ENCODE data around the gene DOK6.
"Not testable (repeated sequence)": the region's sequence is repeated elsewhere in the genome, so short reads cannot be mapped to it uniquely, and the experiment has no call there.

The DOK6 gene

GRCh38 chr18:69871363-69871762 is 470.7 kb downstream of the DOK6 start:
- Histone ChIP-seq H3K9me3 (ENCODE audit: low read length) (no peaks in the 10 kb centered on the region), H3K4me3 (ENCODE audit: low read length) (no peak overlapping the region), H2AFZ (ENCODE audit: low read depth, low read length) (no peak overlapping the region), H3K36me3 (ENCODE audit: insufficient read depth, low read length) (no peaks in the 10 kb centered on the region), H3K27me3 (ENCODE audit: insufficient read depth, low read length) (no peaks in the 10 kb centered on the region), H3K4me1 (ENCODE audit: insufficient read depth, low read length) (peaks cover 22% of the 10 kb centered on the region)

GRCh38 chr18:69872661-69873060 is 472.0 kb downstream of the DOK6 start:
- Histone ChIP-seq H3K36me3 (ENCODE audit: insufficient read depth, low read length) (no peaks in the 10 kb centered on the region), H3K4me3 (ENCODE audit: low read length) (no peak overlapping the region), H3K4me1 (ENCODE audit: insufficient read depth, low read length) (peaks cover 22% of the 10 kb centered on the region), H3K9me3 (ENCODE audit: low read length) (no peaks in the 10 kb centered on the region), H3K27me3 (ENCODE audit: insufficient read depth, low read length) (no peaks in the 10 kb centered on the region), H2AFZ (ENCODE audit: low read depth, low read length) (peak overlapping the region; percentile 10)

GRCh38 chr18:69874058-69874457 is 473.4 kb downstream of the DOK6 start:
- Histone ChIP-seq H3K4me3 (ENCODE audit: low read length) (no peak overlapping the region), H2AFZ (ENCODE audit: low read depth, low read length) (no peak overlapping the region), H3K9me3 (ENCODE audit: low read length) (no peaks in the 10 kb centered on the region), H3K4me1 (ENCODE audit: insufficient read depth, low read length) (peaks cover 33% of the 10 kb centered on the region), H3K27me3 (ENCODE audit: insufficient read depth, low read length) (no peaks in the 10 kb centered on the region), H3K36me3 (ENCODE audit: insufficient read depth, low read length) (no peaks in the 10 kb centered on the region)

- Histone ChIP-seq H3K36me3 (ENCODE audit: insufficient read depth, low read length) (no peaks in the 10 kb centered on the region), H3K9me3 (ENCODE audit: low read length) (no peaks in the 10 kb centered on the region), H3K27me3 (ENCODE audit: insufficient read depth, low read length) (no peaks in the 10 kb centered on the region), H3K4me3 (ENCODE audit: low read length) (no peak overlapping the region), H3K4me1 (ENCODE audit: insufficient read depth, low read length) (peaks cover 24% of the 10 kb centered on the region), H2AFZ (ENCODE audit: low read depth, low read length) (no peak overlapping the region)
Measured at GRCh38 chr18:69876490-69876889, 475.8 kb downstream of the DOK6 start.

GRCh38 chr18:69878213-69878933 is 477.7 kb downstream of the DOK6 start:
- H3K4me3 ChIP-seq (ENCODE audit: low read length): no peak overlapping the region
- peaks cover 18% of the 10 kb centered on the region for H3K4me1 ChIP-seq (ENCODE audit: insufficient read depth, low read length)
- no peaks in the 10 kb centered on the region for H3K27me3 ChIP-seq (ENCODE audit: insufficient read depth, low read length)
- H3K36me3 ChIP-seq (ENCODE audit: insufficient read depth, low read length): no peaks in the 10 kb centered on the region
- no peaks in the 10 kb centered on the region for H3K9me3 ChIP-seq (ENCODE audit: low read length)
- H2AFZ ChIP-seq (ENCODE audit: low read depth, low read length): peak overlapping the region; percentile 31

- not testable (repeated sequence) for H3K36me3 ChIP-seq (ENCODE audit: insufficient read depth, low read length); H2AFZ ChIP-seq (ENCODE audit: low read depth, low read length); H3K9me3 ChIP-seq (ENCODE audit: low read length); H3K27me3 ChIP-seq (ENCODE audit: insufficient read depth, low read length); H3K4me3 ChIP-seq (ENCODE audit: low read length)
- peaks cover 16% of the 10 kb centered on the region for H3K4me1 ChIP-seq (ENCODE audit: insufficient read depth, low read length)
Measured at GRCh38 chr18:69879051-69879450, 478.4 kb downstream of the DOK6 start.

GRCh38 chr18:69880083-69880482 is 479.4 kb downstream of the DOK6 start:
- Histone ChIP-seq H3K27me3 (ENCODE audit: insufficient read depth, low read length) (no peaks in the 10 kb centered on the region), H3K4me1 (ENCODE audit: insufficient read depth, low read length) (peaks cover 13% of the 10 kb centered on the region), H2AFZ (ENCODE audit: low read depth, low read length) (no peak overlapping the region), H3K9me3 (ENCODE audit: low read length) (no peaks in the 10 kb centered on the region), H3K36me3 (ENCODE audit: insufficient read depth, low read length) (no peaks in the 10 kb centered on the region), H3K4me3 (ENCODE audit: low read length) (no peak overlapping the region)

- no peak overlapping the region for H2AFZ ChIP-seq (ENCODE audit: low read depth, low read length)
- no peaks in the 10 kb centered on the region for H3K36me3 ChIP-seq (ENCODE audit: insufficient read depth, low read length)
- H3K4me1 ChIP-seq (ENCODE audit: insufficient read depth, low read length): peaks cover 11% of the 10 kb centered on the region
- no peaks in the 10 kb centered on the region for H3K27me3 ChIP-seq (ENCODE audit: insufficient read depth, low read length)
- no peak overlapping the region for H3K4me3 ChIP-seq (ENCODE audit: low read length)
- no peaks in the 10 kb centered on the region for H3K9me3 ChIP-seq (ENCODE audit: low read length)
Measured at GRCh38 chr18:69882965-69883668, 482.4 kb downstream of the DOK6 start.

GRCh38 chr18:69883781-69884180 is 483.1 kb downstream of the DOK6 start:
- H3K4me1 ChIP-seq (ENCODE audit: insufficient read depth, low read length): peaks cover 5% of the 10 kb centered on the region
- no peaks in the 10 kb centered on the region for H3K36me3 ChIP-seq (ENCODE audit: insufficient read depth, low read length)
- no peak overlapping the region for H3K4me3 ChIP-seq (ENCODE audit: low read length)
- H3K27me3 ChIP-seq (ENCODE audit: insufficient read depth, low read length): no peaks in the 10 kb centered on the region
- no peak overlapping the region for H2AFZ ChIP-seq (ENCODE audit: low read depth, low read length)
- H3K9me3 ChIP-seq (ENCODE audit: low read length): no peaks in the 10 kb centered on the region

- no peaks in the 10 kb centered on the region for H3K4me1 ChIP-seq (ENCODE audit: insufficient read depth, low read length)
- H3K4me3 ChIP-seq (ENCODE audit: low read length): no peak overlapping the region
- H3K9me3 ChIP-seq (ENCODE audit: low read length): no peaks in the 10 kb centered on the region
- H3K36me3 ChIP-seq (ENCODE audit: insufficient read depth, low read length): no peaks in the 10 kb centered on the region
- no peak overlapping the region for H2AFZ ChIP-seq (ENCODE audit: low read depth, low read length)
- no peaks in the 10 kb centered on the region for H3K27me3 ChIP-seq (ENCODE audit: insufficient read depth, low read length)
Measured at GRCh38 chr18:69885355-69885754, 484.7 kb downstream of the DOK6 start.

- Histone ChIP-seq H3K36me3 (ENCODE audit: insufficient read depth, low read length) (no peaks in the 10 kb centered on the region), H3K9me3 (ENCODE audit: low read length) (no peaks in the 10 kb centered on the region), H3K27me3 (ENCODE audit: insufficient read depth, low read length) (no peaks in the 10 kb centered on the region), H3K4me3 (ENCODE audit: low read length) (no peak overlapping the region), H3K4me1 (ENCODE audit: insufficient read depth, low read length) (no peaks in the 10 kb centered on the region), H2AFZ (ENCODE audit: low read depth, low read length) (no peak overlapping the region)
Measured at GRCh38 chr18:69885841-69886531, 485.3 kb downstream of the DOK6 start.

- Histone ChIP-seq H3K27me3 (ENCODE audit: insufficient read depth, low read length) (no peaks in the 10 kb centered on the region), H2AFZ (ENCODE audit: low read depth, low read length) (no peak overlapping the region), H3K4me1 (ENCODE audit: insufficient read depth, low read length) (no peaks in the 10 kb centered on the region), H3K9me3 (ENCODE audit: low read length) (peaks cover 2% of the 10 kb centered on the region), H3K36me3 (ENCODE audit: insufficient read depth, low read length) (no peaks in the 10 kb centered on the region), H3K4me3 (ENCODE audit: low read length) (no peak overlapping the region)
Measured at GRCh38 chr18:69887256-69887655, 486.6 kb downstream of the DOK6 start.

- no peak overlapping the region for H3K4me3 ChIP-seq (ENCODE audit: low read length)
- no peaks in the 10 kb centered on the region for H3K36me3 ChIP-seq (ENCODE audit: insufficient read depth, low read length)
- peaks cover 2% of the 10 kb centered on the region for H3K9me3 ChIP-seq (ENCODE audit: low read length)
- no peaks in the 10 kb centered on the region for H3K27me3 ChIP-seq (ENCODE audit: insufficient read depth, low read length)
- no peak overlapping the region for H2AFZ ChIP-seq (ENCODE audit: low read depth, low read length)
- no peaks in the 10 kb centered on the region for H3K4me1 ChIP-seq (ENCODE audit: insufficient read depth, low read length)
Measured at GRCh38 chr18:69889009-69889408, 488.3 kb downstream of the DOK6 start.
